NB4 (cell line): ENCODE data around the gene GOSR1.

ENCODE experiments used
- CTCF ChIP-seq: IDR thresholded peaks from one replicate; pipeline ENCODE4 v1.5.1; 2012; ENCODE audit warnings: low read depth, low read length
- POLR2A ChIP-seq: IDR thresholded peaks from 2 replicates; pipeline ENCODE4 v1.6.1; 2011; ENCODE audit warnings: mild to moderate bottlenecking; ENCODE audit not compliant: insufficient read length; ENCODE audit errors: extremely low read depth

GRCh38 chr17:30555942-30556341, 78.7 kb downstream of the GOSR1 start:
- TF ChIP-seq CTCF = no peak
- no peak for TF ChIP-seq POLR2A
